ENCODE data around the gene EP400. TPM values are rescaled to one million over a fixed set of nuclear protein-coding genes. Genes with fewer than 3 reads are reported as not detected.
A peak's percentile ranks its signal among the peaks of the same experiment; 100 is the strongest.

Gene EP400
- total and polyA plus RNA-seq, 2 of the 13 experiments (the other 11 are each of a cell fraction or from before 2014, with no cell fraction given): 4.9 to 5.0 TPM

DNA sequence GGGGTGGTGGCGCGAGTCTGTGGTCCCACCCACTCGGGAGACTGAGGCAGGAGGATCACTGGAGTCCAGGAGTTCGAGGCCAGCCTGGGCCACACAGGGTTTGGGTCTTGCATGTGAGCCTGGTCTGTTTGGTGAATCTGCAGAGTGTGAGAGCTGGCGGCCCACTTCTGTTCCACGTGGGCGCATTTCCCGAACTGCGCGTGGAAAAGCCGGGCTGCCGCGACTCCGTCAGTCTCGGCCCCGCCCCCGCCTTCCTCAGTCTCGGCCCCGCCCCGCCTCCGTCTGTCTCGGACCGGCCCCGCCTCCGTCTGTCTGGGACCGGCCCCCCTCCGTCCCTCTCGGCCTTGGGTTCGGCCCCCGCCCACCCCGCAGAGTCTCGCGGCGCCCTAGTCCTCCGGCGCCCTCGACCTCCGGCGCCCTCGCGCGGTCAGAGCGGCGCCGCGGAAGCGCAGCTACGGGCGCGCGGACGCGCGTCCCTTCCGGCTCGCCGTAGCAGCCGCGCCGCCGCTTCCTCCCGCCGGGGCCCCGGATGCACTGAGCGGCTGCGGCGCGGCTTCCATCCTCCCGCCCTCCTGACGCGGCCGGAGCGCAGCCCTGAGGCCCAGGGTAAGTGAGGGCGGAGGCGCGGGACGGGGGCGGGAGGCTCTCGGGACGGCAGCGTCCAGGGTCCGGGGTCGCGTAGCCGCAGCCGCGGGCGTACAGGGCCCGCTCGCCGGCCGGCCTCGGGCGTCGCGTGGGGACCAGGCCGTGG lies at the start of gene EP400 (continued):
- TF ChIP-seq, protein P1, sequence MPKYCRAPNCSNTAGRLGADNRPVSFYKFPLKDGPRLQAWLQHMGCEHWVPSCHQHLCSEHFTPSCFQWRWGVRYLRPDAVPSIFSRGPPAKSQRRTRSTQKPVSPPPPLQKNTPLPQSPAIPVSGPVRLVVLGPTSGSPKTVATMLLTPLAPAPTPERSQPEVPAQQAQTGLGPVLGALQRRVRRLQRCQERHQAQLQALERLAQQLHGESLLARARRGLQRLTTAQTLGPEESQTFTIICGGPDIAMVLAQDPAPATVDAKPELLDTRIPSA (CRISPR knock-in tag; IDR thresholded peaks at IDR 0.05; ENCODE audit: borderline replicate concordance): 0 out of 2 replicates have a peak, but pooled peaks have one; percentile 73
- TF ChIP-seq, protein P2, sequence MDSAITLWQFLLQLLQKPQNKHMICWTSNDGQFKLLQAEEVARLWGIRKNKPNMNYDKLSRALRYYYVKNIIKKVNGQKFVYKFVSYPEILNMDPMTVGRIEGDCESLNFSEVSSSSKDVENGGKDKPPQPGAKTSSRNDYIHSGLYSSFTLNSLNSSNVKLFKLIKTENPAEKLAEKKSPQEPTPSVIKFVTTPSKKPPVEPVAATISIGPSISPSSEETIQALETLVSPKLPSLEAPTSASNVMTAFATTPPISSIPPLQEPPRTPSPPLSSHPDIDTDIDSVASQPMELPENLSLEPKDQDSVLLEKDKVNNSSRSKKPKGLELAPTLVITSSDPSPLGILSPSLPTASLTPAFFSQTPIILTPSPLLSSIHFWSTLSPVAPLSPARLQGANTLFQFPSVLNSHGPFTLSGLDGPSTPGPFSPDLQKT (CRISPR knock-in tag; IDR thresholded peaks at IDR 0.05; ENCODE audit: borderline replicate concordance): no peak
- TF ChIP-seq ZC3H13 (CRISPR knock-in tag; IDR thresholded peaks at IDR 0.05) (peak; percentile 68; the same call in 1 of the 2 replicates), AGO1 (IDR thresholded peaks at IDR 0.05; ENCODE audit: low read depth, low read length, poor library complexity, severe bottlenecking) (no peak), MEIS2 (CRISPR knock-in tag; IDR thresholded peaks at IDR 0.05) (peak; percentile 43; the same call in 1 of the 2 replicates), ADNP (CRISPR knock-in tag; IDR thresholded peaks at IDR 0.05) (no peak), NONO (IDR thresholded peaks at IDR 0.05) (no peak), NONO (CRISPR knock-in tag; conservative IDR thresholded peaks at IDR 0.05) (peak; percentile 88), ZIK1 (CRISPR knock-in tag; IDR thresholded peaks at IDR 0.05; ENCODE audit: borderline replicate concordance, low read depth) (peak; percentile 93; the same call in 1 of the 2 replicates), FIP1L1 (IDR thresholded peaks at IDR 0.05; ENCODE audit: borderline replicate concordance, insufficient read depth, low read depth, low read length) (no peak), HNRNPUL1 (IDR thresholded peaks at IDR 0.05; ENCODE audit: low read depth, low read length) (no peak), ATF7-NPFF (CRISPR knock-in tag; IDR thresholded peaks at IDR 0.05; ENCODE audit: low read depth) (peak; percentile 72)
- TF ChIP-seq, protein P3, sequence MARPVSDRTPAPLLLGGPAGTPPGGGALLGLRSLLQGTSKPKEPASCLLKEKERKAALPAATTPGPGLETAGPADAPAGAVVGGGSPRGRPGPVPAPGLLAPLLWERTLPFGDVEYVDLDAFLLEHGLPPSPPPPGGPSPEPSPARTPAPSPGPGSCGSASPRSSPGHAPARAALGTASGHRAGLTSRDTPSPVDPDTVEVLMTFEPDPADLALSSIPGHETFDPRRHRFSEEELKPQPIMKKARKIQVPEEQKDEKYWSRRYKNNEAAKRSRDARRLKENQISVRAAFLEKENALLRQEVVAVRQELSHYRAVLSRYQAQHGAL (CRISPR knock-in tag; IDR thresholded peaks at IDR 0.05; ENCODE audit: not compliant biosample characterization): peak; percentile 67
- TF ChIP-seq, protein P4, sequence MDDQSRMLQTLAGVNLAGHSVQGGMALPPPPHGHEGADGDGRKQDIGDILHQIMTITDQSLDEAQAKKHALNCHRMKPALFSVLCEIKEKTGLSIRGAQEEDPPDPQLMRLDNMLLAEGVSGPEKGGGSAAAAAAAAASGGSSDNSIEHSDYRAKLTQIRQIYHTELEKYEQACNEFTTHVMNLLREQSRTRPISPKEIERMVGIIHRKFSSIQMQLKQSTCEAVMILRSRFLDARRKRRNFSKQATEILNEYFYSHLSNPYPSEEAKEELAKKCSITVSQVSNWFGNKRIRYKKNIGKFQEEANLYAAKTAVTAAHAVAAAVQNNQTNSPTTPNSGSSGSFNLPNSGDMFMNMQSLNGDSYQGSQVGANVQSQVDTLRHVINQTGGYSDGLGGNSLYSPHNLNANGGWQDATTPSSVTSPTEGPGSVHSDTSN (CRISPR knock-in tag; IDR thresholded peaks at IDR 0.05; ENCODE audit: borderline replicate concordance): peak; percentile 64; the same call in 1 of the 2 replicates
- TF ChIP-seq, protein P5, sequence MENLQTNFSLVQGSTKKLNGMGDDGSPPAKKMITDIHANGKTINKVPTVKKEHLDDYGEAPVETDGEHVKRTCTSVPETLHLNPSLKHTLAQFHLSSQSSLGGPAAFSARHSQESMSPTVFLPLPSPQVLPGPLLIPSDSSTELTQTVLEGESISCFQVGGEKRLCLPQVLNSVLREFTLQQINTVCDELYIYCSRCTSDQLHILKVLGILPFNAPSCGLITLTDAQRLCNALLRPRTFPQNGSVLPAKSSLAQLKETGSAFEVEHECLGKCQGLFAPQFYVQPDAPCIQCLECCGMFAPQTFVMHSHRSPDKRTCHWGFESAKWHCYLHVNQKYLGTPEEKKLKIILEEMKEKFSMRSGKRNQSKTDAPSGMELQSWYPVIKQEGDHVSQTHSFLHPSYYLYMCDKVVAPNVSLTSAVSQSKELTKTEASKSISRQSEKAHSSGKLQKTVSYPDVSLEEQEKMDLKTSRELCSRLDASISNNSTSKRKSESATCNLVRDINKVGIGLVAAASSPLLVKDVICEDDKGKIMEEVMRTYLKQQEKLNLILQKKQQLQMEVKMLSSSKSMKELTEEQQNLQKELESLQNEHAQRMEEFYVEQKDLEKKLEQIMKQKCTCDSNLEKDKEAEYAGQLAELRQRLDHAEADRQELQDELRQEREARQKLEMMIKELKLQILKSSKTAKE (CRISPR knock-in tag; IDR thresholded peaks at IDR 0.05; ENCODE audit: borderline replicate concordance): peak; percentile 85
- TF ChIP-seq, protein P6, sequence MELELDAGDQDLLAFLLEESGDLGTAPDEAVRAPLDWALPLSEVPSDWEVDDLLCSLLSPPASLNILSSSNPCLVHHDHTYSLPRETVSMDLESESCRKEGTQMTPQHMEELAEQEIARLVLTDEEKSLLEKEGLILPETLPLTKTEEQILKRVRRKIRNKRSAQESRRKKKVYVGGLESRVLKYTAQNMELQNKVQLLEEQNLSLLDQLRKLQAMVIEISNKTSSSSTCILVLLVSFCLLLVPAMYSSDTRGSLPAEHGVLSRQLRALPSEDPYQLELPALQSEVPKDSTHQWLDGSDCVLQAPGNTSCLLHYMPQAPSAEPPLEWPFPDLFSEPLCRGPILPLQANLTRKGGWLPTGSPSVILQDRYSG (CRISPR knock-in tag; IDR thresholded peaks at IDR 0.05): no peak
